Measurements from ENCODE around the gene TBX4. TPM values are rescaled to one million over a fixed set of nuclear protein-coding genes. Genes with fewer than 3 reads are reported as not detected.

The TBX4 gene
- total RNA-seq, 4 donors from 2014 or later: 2.4 TPM; not detected in 3

GRCh38 chr17:61531223-61531622 lies 79.0 kb downstream of the TBX4 start:
- no peaks in the 10 kb centered on the region for H3K9me3 ChIP-seq
- intact Hi-C loops (cut with DNase I; ENCODE audit: low total_unique reads) (no loop called here), in situ Hi-C loops (cut with MboI; ENCODE audit: low pct_ligation_motif_present in 1 of 4, low pct_unique_long_range_greater_than_20kb in 1 of 4, low sequenced_read_pairs in 3 of 4) (no loop called here)
- no peak overlapping the region for H3K4me3 ChIP-seq
- 79 to 91% methylated on average over 7 of the region's 7 CpGs for WGBS, 2 donors (ENCODE audit: low coverage in 1 of 2)
- H3K36me3 ChIP-seq: no peaks in the 10 kb centered on the region
- H3K27ac ChIP-seq: no peak overlapping the region
- H3K27me3 ChIP-seq: peaks cover 9% of the 10 kb centered on the region
- no peaks in the 10 kb centered on the region for H3K4me1 ChIP-seq
- DNase-seq: no peak
- TF ChIP-seq POLR2A (IDR thresholded peaks at IDR 0.05) (no peak), POLR2AphosphoS5 (IDR thresholded peaks at IDR 0.05) (no peak), EP300 (IDR thresholded peaks at IDR 0.05; ENCODE audit: low read depth) (no peak)
- TF ChIP-seq, protein P1, sequence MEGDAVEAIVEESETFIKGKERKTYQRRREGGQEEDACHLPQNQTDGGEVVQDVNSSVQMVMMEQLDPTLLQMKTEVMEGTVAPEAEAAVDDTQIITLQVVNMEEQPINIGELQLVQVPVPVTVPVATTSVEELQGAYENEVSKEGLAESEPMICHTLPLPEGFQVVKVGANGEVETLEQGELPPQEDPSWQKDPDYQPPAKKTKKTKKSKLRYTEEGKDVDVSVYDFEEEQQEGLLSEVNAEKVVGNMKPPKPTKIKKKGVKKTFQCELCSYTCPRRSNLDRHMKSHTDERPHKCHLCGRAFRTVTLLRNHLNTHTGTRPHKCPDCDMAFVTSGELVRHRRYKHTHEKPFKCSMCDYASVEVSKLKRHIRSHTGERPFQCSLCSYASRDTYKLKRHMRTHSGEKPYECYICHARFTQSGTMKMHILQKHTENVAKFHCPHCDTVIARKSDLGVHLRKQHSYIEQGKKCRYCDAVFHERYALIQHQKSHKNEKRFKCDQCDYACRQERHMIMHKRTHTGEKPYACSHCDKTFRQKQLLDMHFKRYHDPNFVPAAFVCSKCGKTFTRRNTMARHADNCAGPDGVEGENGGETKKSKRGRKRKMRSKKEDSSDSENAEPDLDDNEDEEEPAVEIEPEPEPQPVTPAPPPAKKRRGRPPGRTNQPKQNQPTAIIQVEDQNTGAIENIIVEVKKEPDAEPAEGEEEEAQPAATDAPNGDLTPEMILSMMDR (IDR thresholded peaks at IDR 0.05): no peak

DNA sequence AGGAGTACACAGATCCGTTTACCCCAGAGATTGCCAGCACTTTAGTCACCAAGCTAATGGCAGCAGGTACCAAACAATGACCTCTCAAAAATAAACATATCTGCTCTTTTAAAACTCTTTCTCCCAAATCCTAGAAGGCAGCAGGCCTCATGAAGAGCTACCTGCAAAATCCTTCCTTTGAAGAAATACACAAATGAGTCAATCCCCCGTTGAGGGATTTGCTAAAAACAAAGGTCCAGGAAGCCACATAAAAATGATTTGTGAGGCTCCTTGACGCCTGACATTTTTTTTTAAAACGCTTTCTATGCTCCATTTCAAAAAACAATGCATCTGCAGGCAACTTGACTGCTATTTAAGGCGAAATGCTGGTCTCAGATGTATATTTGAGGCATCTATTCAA lies 80.6 kb downstream of the TBX4 start:
- in situ Hi-C loops (cut with MboI; ENCODE audit: low pct_ligation_motif_present in 1 of 4, low pct_unique_long_range_greater_than_20kb in 1 of 4, low sequenced_read_pairs in 3 of 4) (no loop called here), intact Hi-C loops (cut with DNase I; ENCODE audit: low total_unique reads) (no loop called here)
- H3K9me3 ChIP-seq: no peaks in the 10 kb centered on the region
- H3K4me3 ChIP-seq: no peak overlapping the region
- WGBS, 2 donors (ENCODE audit: low coverage in 1 of 2): 49 to 67% methylated on average over 4 to 5 of the region's 5 CpGs
- H3K36me3 ChIP-seq: no peaks in the 10 kb centered on the region
- TF ChIP-seq, protein P1 (IDR thresholded peaks at IDR 0.05): no peak
- TF ChIP-seq EP300 (IDR thresholded peaks at IDR 0.05; ENCODE audit: low read depth) (no peak), POLR2AphosphoS5 (IDR thresholded peaks at IDR 0.05) (no peak), POLR2A (IDR thresholded peaks at IDR 0.05) (no peak)
- DNase-seq: no peak
- H3K4me1 ChIP-seq: no peaks in the 10 kb centered on the region
- H3K27ac ChIP-seq: no peak overlapping the region
- H3K27me3 ChIP-seq: no peaks in the 10 kb centered on the region

DNA sequence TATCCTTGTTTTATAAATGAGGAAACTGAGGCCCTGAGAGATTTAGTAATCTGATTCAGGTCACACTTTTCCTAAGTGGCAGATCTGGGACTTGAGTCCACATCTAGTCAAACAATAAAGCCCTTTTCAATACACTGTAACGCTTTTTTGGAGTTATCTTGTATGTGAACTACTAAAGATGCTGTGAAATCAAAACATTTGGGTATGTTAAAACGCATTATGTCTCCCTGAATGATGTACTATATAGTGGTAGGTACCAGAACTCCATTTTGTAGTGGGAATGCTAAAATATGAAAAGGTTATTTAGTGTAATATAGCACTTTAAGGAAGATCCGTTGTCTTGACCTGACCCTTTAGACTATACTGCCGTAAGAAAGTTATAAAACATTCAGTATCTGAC lies 81.6 kb downstream of the TBX4 start:
- in situ Hi-C loops (cut with MboI; ENCODE audit: low pct_ligation_motif_present in 1 of 4, low pct_unique_long_range_greater_than_20kb in 1 of 4, low sequenced_read_pairs in 3 of 4) (no loop called here), intact Hi-C loops (cut with DNase I; ENCODE audit: low total_unique reads) (no loop called here)
- Histone ChIP-seq H3K4me1 (no peaks in the 10 kb centered on the region), H3K4me3 (no peak overlapping the region), H3K9me3 (no peaks in the 10 kb centered on the region), H3K27ac (no peak overlapping the region), H3K27me3 (no peaks in the 10 kb centered on the region), H3K36me3 (no peaks in the 10 kb centered on the region)
- 76 to 87% methylated on average over 4 of the region's 4 CpGs for WGBS, 2 donors (ENCODE audit: low coverage in 1 of 2)
- no peak for DNase-seq
- TF ChIP-seq, protein P1 (IDR thresholded peaks at IDR 0.05): no peak
- TF ChIP-seq POLR2AphosphoS5 (IDR thresholded peaks at IDR 0.05) (no peak), EP300 (IDR thresholded peaks at IDR 0.05; ENCODE audit: low read depth) (no peak), POLR2A (IDR thresholded peaks at IDR 0.05) (no peak)

- H3K4me1 ChIP-seq: no peaks in the 10 kb centered on the region
- in situ Hi-C loops (cut with MboI; ENCODE audit: low pct_ligation_motif_present in 1 of 4, low pct_unique_long_range_greater_than_20kb in 1 of 4, low sequenced_read_pairs in 3 of 4) (no loop called here), intact Hi-C loops (cut with DNase I; ENCODE audit: low total_unique reads) (no loop called here)
- no peak overlapping the region for H3K27ac ChIP-seq
- WGBS, 2 donors (ENCODE audit: low coverage in 1 of 2): 81 to 91% methylated on average over 8 of the region's 8 CpGs
- DNase-seq: no peak
- no peaks in the 10 kb centered on the region for H3K27me3 ChIP-seq
- TF ChIP-seq EP300 (IDR thresholded peaks at IDR 0.05; ENCODE audit: low read depth): no peak
- no peak for TF ChIP-seq POLR2A (IDR thresholded peaks at IDR 0.05)
- TF ChIP-seq POLR2AphosphoS5 (IDR thresholded peaks at IDR 0.05): no peak
- TF ChIP-seq, protein P1 (IDR thresholded peaks at IDR 0.05): no peak
- H3K9me3 ChIP-seq: no peaks in the 10 kb centered on the region
- no peak overlapping the region for H3K4me3 ChIP-seq
- no peaks in the 10 kb centered on the region for H3K36me3 ChIP-seq
Observed at GRCh38 chr17:61534414-61534813, 82.2 kb downstream of the TBX4 start.

Other genes with a start within 250 kb of the TBX4 start
- 10 to 100 TPM in 2 of 4 donors, 1 to 10 TPM in 2; 2.6 to 13.5 (median 8.7) TPM for gene TBX2, start 52.6 kb upstream of the TBX4 start, total RNA-seq
- gene NACA2, start 138.8 kb downstream of the TBX4 start, total RNA-seq: not detected

Measured in transverse colon (tissue), 4 donors.